Loucy (cell line): ENCODE results near the gene GPR137.

Source experiments
- H2AFZ ChIP-seq: fragments of 200-600 bp; sonication (generic); 2 replicates; pipeline ENCODE4 v1.6.0; 2016; ENCODE audit warnings: antibody characterized with exemption, mild to moderate bottlenecking, low read length, moderate library complexity
- H3F3A ChIP-seq: fragments of 200-600 bp; 2 replicates; pipeline ENCODE4 v1.6.0; 2016; ENCODE audit warnings: antibody characterized with exemption, low read depth, mild to moderate bottlenecking
- H3K27me3 ChIP-seq: fragments of 200-600 bp; sonication (generic); 2 replicates; pipeline ENCODE4 v1.6.1; 2014; ENCODE audit warnings: low read length, mild to moderate bottlenecking; ENCODE audit not compliant: insufficient read depth, poor library complexity, severe bottlenecking
- H3K36me3 ChIP-seq: fragments of 200-600 bp; sonication (generic); 2 replicates; pipeline ENCODE4 v1.6.1; 2016; ENCODE audit warnings: low read length; ENCODE audit not compliant: insufficient read depth
- H3K4me1 ChIP-seq: fragments of 200-600 bp; sonication (generic); 2 replicates; pipeline ENCODE4 v1.5.1; 2014; ENCODE audit warnings: low read length, mild to moderate bottlenecking; ENCODE audit not compliant: insufficient read depth, poor library complexity, severe bottlenecking
- H3K4me2 ChIP-seq: fragments of 200-600 bp; sonication (generic); 2 replicates; pipeline ENCODE4 v1.6.0; 2014; ENCODE audit warnings: antibody characterized with exemption, low read length, low read depth, mild to moderate bottlenecking; ENCODE audit not compliant: poor library complexity, severe bottlenecking
- H3K4me3 ChIP-seq: fragments of 200-600 bp; sonication (generic); 2 replicates; pipeline ENCODE4 v1.5.1; 2014; ENCODE audit warnings: low read length, mild to moderate bottlenecking, mixed read lengths; ENCODE audit not compliant: poor library complexity, severe bottlenecking
- H3K79me2 ChIP-seq: fragments of 200-600 bp; sonication (generic); 2 replicates; pipeline ENCODE4 v1.6.1; 2014; ENCODE audit warnings: low read length; ENCODE audit not compliant: insufficient read depth
- H3K9ac ChIP-seq: fragments of 200-600 bp; sonication (generic); 2 replicates; pipeline ENCODE4 v1.6.0; 2014; ENCODE audit warnings: mild to moderate bottlenecking, low read depth, low read length, moderate library complexity; ENCODE audit not compliant: poor library complexity, severe bottlenecking
- H3K9me2 ChIP-seq: fragments of 200-600 bp; sonication (generic); replicated peaks from 2 replicates; pipeline ENCODE4 v1.6.1; 2016; ENCODE audit warnings: low read depth, low read length, mixed read lengths
- H3K9me3 ChIP-seq: fragments of 200-600 bp; sonication (generic); 2 replicates; pipeline ENCODE4 v1.6.1; 2014; ENCODE audit warnings: mild to moderate bottlenecking, antibody characterized with exemption, low read length, low read depth; ENCODE audit not compliant: insufficient read depth
- H4K20me1 ChIP-seq: fragments of 200-600 bp; sonication (generic); 2 replicates; pipeline ENCODE4 v1.6.0; 2014; ENCODE audit warnings: antibody characterized with exemption, low read length, mild to moderate bottlenecking; ENCODE audit not compliant: insufficient read depth, poor library complexity, severe bottlenecking
- CTCF ChIP-seq: fragments of 200-600 bp; sonication (generic); conservative IDR thresholded peaks from 2 replicates; pipeline ENCODE4 v1.5.1; 2014; ENCODE audit warnings: mild to moderate bottlenecking, antibody characterized with exemption, low read length
- EZH2phosphoT487 ChIP-seq: fragments of 200-600 bp; IDR thresholded peaks from 2 replicates; pipeline ENCODE4 v1.6.1; 2018; ENCODE audit warnings: antibody characterized with exemption, mild to moderate bottlenecking, moderate library complexity, borderline replicate concordance

GPR137 gene

GRCh38 chr11:64256300-64256699 is 29.3 kb upstream of the GPR137 start:
- Histone ChIP-seq H3K79me2 (peaks cover 5% of the 10 kb centered on the region; the same call in 1 of the 2 replicates), H3K9ac (no peak overlapping the region), H3K36me3 (no peaks in the 10 kb centered on the region), H3K4me1 (peaks cover 8% of the 10 kb centered on the region), H3K9me2 (no peaks in the 10 kb centered on the region), H3K9me3 (no peaks in the 10 kb centered on the region), H3K4me2 (no peak overlapping the region), H3F3A (no peaks in the 10 kb centered on the region), H2AFZ (no peak overlapping the region), H3K27me3 (no peaks in the 10 kb centered on the region), H3K4me3 (no peak overlapping the region), H4K20me1 (no peaks in the 10 kb centered on the region)
- TF ChIP-seq EZH2phosphoT487 (no peak), CTCF (no peak)

GRCh38 chr11:64258356-64258755 is 27.3 kb upstream of the GPR137 start:
- H3K9ac ChIP-seq: no peak overlapping the region
- TF ChIP-seq CTCF: no peak
- no peak for TF ChIP-seq EZH2phosphoT487
- H3K36me3 ChIP-seq: no peaks in the 10 kb centered on the region
- H3K9me3 ChIP-seq: no peaks in the 10 kb centered on the region
- no peaks in the 10 kb centered on the region for H3K27me3 ChIP-seq
- no peaks in the 10 kb centered on the region for H3F3A ChIP-seq
- no peak overlapping the region for H3K4me3 ChIP-seq
- H3K4me2 ChIP-seq: no peak overlapping the region
- no peaks in the 10 kb centered on the region for H3K9me2 ChIP-seq
- H3K4me1 ChIP-seq: peaks cover 4% of the 10 kb centered on the region
- no peak overlapping the region for H2AFZ ChIP-seq
- no peaks in the 10 kb centered on the region for H4K20me1 ChIP-seq
- no peaks in the 10 kb centered on the region for H3K79me2 ChIP-seq

- no peaks in the 10 kb centered on the region for H3K9me2 ChIP-seq
- H3K79me2 ChIP-seq: no peaks in the 10 kb centered on the region
- no peak overlapping the region for H2AFZ ChIP-seq
- no peak overlapping the region for H3K4me2 ChIP-seq
- no peaks in the 10 kb centered on the region for H4K20me1 ChIP-seq
- no peaks in the 10 kb centered on the region for H3K27me3 ChIP-seq
- H3F3A ChIP-seq: no peaks in the 10 kb centered on the region
- no peaks in the 10 kb centered on the region for H3K9me3 ChIP-seq
- no peak overlapping the region for H3K9ac ChIP-seq
- H3K4me3 ChIP-seq: no peak overlapping the region
- H3K36me3 ChIP-seq: no peaks in the 10 kb centered on the region
- no peak for TF ChIP-seq CTCF
- no peak for TF ChIP-seq EZH2phosphoT487
- H3K4me1 ChIP-seq: no peaks in the 10 kb centered on the region
Measured at GRCh38 chr11:64258946-64259532, 26.6 kb upstream of the GPR137 start.
